NCI-H1694 (cell line): ENCODE measurements around the gene CEP170B.
"Not testable (repeated sequence)": the region's sequence is repeated elsewhere in the genome, so short reads cannot be mapped to it uniquely, and the experiment has no call there.

Experiments used
- DNase-seq: peaks from one replicate; lab custom pipeline; 2025; lab: John Stamatoyannopoulos, UW

Gene CEP170B

DNA sequence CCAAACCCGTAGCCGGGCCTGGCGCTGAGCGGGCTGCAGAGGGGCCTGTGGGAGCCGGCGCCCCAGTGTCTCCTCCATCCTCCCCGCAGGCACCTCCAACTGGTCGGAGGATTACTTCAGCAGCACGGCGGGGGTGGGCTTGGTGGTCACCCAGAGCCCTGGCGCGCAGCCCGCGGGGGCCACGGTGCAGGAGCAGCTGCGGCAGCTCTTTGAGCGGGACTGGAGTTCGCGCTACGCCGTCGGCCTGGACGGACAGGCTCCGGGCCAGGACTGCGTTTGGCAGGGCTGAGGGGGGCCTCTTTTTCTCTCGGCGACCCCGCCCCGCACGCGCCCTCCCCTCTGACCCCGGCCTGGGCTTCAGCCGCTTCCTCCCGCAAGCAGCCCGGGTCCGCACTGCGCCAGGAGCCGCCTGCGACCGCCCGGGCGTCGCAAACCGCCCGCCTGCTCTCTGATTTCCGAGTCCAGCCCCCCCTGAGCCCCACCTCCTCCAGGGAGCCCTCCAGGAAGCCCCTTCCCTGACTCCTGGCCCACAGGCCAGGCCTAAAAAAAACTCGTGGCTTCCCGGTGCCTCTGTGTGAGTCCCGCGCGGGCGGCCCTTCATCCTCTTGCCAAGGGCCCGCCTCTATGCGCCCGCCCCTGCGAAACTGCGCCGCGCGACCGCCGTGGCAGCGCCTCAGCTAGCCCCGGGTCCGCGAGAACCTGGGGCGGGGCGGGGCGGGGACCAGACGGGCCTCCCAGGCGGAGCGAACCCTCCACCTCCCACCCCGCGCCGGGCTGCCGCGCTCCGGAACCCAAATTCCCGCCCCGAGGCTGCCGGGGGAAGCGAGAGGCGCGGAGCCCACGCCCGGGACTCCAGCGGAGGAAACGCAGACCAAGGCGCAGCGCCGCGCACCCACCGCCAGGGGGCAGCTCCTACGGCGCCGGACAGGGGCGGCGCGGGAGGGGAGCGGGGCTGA is 67.9 kb downstream of the CEP170B start:
- DNase-seq, result peak; percentile 88

DNA sequence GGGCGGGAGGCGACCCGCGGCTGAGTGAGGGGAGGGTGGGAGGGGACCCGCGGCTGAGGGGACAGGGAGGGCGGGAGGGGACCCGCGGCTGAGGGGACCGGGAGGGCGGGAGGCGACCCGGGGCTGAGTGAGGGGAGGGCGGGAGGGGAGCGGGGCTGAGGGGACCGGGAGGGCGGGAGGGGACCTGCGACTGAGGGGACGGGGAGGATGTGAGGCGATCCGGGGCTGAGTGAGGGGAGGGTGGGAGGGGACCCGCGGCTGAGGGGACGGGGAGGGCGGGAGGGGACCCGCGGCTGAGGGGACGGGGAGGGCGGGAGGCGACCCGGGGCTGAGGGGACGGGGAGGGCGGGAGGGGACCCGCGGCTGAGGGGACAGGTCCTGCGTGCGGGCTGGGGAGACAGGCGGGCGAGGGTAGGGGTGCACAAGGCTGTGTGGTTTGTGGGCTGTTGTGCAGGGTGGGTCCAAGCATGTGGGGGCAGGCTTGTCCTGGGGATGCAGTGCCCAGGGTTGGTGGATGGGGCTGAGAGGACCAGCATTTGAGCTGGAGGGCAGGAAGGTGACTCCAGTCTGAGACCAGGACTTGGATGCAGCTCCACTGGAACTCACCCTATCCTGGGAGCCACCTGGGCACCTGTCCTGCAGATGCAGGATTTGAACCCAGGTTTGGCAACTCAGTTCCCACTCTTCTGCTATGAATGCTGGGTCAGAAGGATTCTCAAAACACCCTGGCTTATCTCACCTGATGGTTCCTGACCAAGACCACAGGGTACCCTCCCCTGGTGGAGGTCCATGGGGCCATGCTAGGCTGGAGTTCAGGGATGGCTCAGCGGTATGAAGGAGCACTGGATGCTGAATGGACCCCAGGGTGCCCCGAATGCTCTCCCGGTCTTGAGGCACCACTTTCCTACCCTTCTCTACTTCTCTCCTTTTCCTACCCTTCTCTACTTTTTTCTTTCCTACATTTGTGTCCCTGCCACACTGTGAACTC is 69.0 kb downstream of the CEP170B start:
- no peak for DNase-seq

DNA sequence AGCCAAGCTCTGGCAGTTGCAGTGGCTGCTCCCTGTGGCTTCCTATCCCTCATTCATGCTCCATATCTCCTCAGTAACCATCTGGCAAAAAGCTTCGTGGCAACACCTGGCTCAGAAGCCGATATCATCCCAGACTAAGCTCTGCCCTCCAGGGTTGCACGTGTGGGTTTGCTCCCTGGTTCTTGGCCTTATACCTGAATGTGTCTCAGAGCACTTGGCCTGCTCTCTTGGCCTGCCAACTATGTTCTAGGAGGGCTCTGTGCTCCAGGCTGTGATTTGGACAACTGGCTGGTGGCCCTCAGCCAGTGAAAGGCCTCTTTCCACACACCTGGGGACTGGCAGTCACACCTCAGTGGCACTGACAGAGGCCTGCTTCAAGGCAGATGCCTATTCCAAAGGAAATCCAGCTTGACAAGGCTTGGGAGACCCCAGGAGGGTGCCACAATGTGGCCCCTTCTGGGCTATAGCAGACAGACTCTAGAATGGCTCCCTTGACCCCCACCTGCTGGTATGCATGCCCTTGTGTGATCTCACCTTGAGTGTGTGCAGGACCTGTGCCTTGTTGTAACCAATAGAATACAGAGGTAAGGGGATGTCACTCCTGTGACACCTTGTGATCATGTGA is 70.1 kb downstream of the CEP170B start:
- peak; percentile 34 for DNase-seq

DNA sequence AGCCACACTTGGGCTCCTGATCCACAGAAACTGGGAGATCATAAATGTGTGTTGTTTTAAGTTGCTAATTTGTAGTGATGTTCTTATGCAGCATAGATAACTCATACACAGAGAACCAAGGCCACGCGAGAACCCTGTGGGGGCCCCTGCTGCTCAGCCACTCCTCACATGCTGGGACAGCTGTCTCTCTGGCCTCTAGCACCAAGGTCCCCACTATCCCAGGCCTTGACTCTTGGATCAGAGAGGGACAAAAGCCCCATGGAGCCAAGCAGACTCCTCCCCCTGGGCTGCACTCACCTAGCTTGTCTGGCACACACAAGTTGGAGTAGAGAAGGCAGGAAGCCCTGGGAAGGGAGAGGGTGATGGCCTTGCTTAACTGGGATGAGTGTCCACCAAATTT is 70.9 kb downstream of the CEP170B start:
- no peak for DNase-seq

DNA sequence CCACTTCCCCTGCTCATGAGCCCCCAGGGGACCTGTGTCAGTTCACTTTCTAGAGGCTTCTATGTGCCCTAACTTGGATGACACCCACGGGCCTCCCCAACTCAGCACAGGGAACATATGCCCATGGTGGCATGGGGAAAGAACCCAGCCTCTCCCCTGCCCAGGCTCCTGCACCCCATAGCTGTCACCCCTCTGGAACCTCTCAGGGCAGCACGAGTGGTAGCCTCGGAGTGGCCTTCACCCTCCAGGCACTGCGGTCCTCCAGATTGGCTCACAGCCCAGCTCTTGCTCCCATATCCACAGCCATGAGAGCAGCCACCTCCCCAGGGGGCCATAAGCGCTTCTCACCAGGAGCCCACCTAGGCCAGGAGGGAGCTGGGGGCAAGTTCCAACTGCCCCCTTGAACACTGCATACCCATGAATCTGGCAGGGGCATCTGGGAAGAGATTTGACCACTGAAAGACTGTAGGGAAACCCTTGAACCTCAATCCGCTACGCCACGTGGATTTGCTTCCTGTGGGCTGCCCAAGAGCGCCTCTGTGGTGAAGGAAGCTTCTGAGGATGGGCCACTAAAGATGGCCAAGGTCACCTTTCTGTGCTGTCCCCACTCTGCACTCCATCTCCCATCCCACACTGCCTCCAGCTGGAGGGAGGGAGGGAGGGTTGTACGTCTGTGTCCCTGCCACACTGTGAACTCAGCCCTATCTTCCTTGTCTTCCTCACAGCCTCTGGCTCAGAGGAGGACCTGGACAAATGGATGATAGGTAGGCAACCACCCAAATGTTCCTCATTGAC is 71.5 kb downstream of the CEP170B start:
- no peak for DNase-seq

DNA sequence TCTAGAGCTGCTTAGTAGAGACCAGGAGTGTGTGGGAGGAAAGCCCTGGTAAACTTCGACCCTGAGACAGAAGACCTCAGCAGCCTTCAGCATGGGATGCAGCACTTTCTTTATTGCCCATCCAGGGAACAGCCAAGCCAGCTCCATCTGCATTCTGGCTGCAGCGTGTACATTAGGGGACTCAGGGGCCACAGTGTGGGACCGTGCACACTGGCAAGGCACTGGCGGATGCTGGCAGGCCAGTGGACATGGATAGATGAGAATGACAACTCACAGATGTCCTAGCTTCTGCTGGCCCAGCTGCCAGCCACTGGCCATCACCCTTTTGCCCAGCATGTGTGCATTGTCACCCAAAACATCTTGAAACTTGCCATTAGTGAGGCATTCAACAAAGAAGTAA is 72.1 kb downstream of the CEP170B start:
- DNase-seq, result no peak

DNA sequence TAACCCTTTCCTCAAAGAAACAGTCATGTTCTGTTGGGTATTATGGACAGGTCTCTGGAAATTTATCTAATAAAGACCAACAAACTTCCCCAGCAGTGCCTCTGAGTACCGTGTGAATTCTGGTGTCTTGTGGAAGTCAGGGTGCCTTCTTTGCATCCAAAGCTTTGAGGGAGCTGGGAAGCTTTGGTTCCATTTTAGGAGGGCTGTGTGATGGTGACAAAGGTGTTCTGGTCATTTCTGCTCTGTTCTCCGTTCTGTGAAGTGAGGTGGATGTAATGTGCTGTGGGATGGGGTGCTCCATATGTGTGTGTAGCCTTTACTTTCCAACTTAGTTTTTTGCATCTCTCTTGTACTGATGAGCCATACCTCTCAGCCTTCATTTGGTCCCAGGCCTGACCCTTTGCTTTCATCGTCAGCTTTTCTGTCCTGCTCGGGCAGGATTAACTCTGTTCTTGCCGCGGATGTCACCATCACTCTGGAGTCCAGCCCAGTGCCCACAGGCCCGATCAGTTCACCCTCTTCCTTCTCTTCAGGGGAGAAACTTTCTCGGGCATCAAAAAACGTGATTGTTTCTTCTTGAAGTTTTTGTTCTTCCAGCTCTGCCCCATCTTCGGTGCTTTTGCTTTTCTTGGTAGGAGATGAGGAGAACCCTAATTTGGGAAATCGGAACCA is 72.8 kb downstream of the CEP170B start:
- DNase-seq, result no peak

DNA sequence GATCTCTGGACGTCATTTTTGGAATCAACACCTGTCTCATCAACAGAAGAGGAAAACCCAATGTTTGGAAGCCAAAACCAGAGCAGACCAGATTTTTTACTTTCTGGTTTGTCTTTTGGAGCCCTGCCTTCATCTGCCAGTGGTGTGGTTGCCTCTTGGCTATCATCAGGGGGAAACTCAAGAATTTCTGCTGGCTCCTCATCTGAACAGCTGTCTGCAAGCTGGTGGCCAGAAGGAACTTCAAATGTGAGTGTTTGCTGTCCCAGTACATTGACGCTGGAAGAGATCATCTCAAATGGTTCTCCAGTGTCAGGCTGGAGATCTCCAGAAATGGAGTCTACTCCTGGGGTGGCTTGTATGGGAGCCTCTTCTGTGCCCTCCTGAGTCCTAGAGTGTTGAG is 73.4 kb downstream of the CEP170B start:
- DNase-seq, result no peak

DNA sequence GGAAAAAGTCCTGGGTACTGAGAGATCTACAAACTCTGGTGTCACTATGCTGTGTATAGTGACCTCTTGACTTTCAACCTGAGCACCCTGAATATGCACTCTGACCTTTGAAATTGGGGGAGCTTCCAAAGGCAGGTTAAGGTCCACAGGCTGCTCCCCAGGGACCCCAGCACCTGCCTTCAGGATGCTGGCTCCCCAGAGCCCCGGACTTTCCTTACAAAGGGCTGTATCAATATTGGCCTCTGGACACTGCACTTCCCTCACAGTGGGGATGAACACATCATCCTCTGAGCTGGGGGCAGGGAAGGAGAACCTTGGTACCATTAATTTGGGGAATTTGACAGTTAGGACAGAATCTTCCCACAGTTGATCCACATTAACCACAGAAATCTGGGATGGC is 73.9 kb downstream of the CEP170B start:
- DNase-seq, result no peak

DNA sequence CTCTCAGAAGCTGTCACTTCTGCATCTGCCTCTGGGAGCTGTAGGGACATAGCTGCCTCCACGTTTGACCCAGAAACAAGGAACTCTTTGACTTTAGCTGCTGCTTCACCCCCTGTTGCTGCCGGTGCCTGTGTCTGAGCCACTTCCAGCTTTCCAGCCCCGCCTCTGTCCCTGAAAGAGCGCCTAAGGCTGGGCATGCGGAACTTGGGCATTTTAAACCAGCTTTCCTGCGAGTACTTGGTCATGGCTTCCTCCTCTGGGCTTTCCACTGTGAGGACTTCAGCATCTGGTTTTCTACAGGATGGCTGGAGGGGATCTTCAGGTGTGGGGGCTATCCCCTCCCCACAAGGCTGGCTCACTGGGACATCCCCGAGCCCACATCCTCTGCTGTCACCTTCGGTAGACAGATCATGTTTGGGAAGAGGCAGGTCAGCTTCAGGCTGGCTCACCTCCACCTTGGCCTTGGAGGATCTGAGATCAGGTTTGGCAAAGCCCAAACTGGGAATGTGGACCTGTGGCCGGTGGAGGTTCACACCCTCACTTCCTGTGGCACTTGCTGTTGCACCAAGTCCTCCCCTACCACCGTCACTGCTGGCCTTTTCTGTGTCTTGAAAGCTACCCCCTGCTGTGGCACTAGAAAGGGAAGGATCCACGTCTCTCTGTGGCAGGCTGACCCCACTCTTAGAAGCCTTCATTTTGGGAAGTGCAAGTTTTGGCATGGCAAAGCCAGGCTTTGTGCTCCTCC is 74.8 kb downstream of the CEP170B start:
- no peak for DNase-seq

DNA sequence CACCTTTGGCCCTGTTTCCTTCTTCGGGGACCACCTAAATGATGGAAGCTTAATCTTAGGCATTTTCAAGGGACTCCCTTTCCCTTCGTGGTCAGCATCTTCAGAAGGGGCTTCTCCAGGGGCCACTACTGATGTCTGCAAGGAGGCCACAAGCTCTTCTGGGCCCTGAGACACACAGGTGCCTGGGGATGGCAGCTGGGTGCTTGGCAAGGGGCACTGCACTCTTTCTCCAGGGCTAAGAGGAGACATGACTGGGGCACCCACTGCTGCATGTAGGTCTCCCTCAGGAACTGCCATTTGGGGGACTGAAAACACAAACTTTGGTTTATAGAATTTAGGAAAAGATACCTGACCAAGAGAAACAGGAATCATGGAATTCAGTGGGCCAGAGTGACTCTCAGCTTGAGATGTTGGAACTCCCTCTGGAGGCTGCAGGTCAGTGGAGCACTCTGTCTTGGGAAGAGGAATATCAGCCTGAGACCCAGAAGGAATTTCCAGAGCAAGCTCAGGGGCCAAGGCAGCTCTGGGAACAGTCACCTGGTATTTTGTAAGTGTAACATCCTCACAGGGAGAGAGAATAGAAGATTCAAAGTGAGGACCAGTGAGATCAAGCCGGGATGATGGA is 75.6 kb downstream of the CEP170B start:
- no peak for DNase-seq

DNA sequence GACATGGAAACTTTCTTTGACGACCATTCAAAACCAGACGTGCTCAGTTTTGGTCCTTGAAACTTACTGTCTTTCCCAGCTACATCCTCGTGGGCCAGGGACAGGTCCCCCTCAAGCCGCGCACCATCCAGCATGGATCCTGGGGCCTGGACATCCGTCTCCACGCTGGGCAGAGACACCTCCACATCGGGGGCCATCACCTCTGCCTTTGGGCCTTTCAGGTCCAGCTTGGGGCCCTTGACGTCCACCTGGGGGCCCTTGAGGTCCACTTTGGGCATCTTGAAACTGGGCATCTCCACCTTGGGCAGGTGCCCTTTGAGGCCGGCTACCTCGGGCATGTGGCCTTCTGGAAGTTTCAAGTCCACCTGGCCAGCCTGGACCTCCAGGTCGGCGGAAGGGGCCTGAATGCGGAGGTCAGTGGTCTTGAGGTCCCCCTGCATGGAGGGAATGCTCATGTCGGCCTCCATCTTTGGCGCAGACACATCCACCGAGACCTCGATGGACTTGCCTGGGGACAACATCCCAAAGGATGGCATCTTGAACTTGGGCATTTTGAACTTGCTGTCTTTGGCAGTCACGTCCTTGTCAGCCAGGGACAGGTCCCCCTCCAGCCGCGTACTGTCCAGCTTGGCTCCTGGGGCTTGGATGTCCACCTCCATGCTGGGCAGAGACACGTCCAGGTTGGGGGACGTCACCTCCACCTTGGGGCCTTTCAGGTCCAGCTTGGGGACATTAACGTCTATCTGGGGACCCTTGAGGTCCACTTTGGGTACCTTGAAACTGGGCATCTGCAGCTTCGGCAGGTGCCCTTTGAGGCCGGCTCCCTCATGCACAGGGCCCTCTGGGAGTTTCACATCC is 76.7 kb downstream of the CEP170B start:
- DNase-seq, result no peak

DNA sequence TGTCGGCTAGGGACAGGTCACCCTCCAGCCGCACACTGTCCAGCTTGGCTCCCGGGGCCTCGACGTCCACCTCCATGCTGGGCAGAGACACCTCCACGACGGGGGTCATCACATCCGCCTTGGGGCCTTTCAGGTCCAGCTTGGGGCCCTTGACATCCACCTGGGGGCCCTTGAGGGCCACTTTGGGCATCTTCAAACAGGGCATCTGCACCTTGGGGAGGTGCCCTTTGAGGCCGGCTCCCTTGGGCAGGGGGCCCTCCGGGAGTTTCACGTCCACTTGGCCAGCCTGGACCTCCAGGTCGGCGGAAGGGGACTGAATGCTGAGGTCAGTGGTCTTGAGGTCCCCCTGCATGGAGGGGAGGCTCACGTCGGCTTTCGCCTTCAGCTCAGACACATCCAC is 77.5 kb downstream of the CEP170B start:
- no peak for DNase-seq

DNA sequence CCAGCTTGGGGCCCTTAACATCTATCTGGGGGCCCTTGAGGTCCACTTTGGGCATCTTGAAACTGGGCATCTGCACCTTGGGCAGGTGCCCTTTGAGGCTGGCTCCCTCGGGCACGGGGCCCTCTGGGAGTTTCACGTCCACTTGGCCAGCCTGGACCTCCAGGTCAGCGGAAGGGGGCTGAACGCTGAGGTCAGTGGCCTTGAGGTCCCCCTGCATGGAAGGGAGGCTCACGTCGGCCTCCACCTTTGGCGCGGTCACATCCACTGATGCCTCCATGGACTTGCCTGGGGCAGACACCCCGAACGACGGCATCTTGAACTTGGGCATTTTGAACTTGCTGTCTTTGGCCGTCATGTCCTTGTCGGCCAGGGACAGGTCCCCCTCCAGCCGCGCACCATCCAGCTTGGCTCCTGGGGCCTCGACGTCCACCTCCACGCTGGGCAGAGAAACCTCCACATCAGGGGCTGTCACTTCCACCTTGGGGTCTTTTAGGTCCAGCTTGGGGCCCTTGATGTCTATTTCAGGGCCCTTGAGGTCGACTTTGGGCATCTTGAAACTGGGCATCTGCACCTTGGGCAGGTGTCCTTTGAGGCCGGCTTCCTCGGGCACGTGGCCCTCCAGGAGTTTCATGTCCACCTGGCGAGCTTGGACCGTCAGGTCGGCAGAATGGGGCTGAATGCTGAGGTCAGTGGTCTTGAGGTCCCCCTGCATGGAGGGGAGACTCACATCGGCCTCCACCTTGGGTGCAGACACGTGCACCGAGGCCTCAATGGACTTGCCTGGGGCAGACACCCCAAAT is 78.3 kb downstream of the CEP170B start:
- not testable (repeated sequence) for DNase-seq

DNA sequence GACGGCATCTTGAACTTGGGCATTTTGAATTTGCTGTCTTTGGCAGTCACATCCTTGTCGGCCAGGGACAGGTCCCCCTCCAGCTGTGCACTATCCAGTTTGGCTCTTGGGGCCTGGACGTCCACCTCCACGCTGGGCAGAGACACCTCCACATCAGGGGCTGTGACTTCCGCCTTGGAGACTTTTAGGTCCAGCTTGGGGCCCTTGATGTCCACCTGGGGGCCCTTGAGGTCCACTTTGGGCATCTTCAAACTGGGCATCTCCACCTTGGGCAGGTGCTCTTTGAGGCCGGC is 78.9 kb downstream of the CEP170B start:
- DNase-seq, result not testable (repeated sequence)

DNA sequence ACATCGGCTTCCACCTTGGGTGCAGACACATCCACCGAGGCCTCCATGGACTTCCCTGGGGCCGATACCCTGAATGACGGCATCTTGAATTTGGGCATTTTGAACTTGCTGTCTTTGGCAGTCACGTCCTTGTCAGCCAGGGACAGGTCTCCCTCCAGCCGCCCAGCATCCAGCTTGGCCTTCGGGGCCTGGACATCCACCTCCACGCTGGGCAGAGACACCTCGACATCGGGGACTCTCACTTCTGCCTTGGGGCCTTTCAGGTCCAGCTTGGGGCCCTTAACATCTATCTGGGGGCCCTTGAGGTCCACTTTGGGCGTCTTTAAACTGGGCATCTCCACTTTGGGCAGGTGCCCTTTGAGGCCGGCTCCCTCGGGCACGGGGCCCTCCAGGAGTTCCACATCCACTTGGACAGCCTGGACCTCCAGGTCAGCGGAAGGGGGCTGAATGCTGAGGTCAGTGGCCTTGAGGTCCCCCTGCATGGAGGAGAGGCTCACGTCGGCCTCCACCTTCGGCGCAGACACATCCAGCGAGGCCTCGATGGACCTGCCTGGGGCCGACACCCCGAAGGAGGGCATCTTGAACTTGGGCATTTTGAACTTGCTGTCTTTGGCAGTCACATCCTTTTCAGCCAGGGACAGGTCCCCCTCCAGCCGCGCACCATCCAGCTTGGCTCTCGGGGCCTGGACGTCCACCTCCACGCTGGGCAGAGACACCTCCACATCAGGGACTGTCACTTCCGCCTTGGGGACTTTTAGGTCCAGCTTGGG is 79.6 kb downstream of the CEP170B start:
- DNase-seq, result not testable (repeated sequence)

DNA sequence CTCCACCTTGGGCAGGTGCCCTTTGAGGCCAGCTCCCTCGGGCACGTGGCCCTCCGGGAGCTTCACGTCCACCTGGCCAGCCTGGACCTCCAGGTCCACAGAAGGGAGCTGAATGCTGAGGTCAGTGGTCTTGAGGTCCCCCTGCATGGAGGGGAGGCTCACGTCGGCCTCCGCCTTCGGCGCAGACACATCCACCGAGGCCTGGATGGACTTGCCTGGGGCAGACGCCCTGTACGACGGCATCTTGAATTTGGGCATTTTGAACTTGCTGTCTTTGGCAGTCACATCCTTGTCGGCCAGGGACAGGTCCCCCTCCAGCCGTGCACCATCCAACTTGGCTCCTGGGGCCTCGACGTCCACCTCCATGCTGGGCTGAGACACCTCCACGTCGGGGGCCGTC is 80.2 kb downstream of the CEP170B start:
- DNase-seq, result not testable (repeated sequence)
